Caco-2 (cell line): ENCODE data around the gene ZC3H18. TPM values are rescaled to one million over a fixed set of nuclear protein-coding genes. Genes with fewer than 3 reads are reported as not detected.

Experiments used
- BruUV-seq: library from RNA; stranded (reverse); fragments of 400-500 nt; replicated peaks from 2 replicates; lab custom pipeline; 2021; lab: Mats Ljungman, UMichigan
- CTCF ChIA-PET: fragments of 300-600 bp; sonication (Branson Sonifier 250); formaldehyde crosslinking; loops from one replicate; lab custom pipeline; 2022; ENCODE audit warnings: antibody characterized with exemption; lab: Charles Lee
- POLR2A ChIA-PET: fragments of 300-600 bp; sonication (Branson Sonifier 250); formaldehyde crosslinking; loops from one replicate; lab custom pipeline; 2022; ENCODE audit warnings: antibody characterized with exemption; lab: Charles Lee
- DNase-seq, 2 experiments: peaks; one replicate each; pipeline versions ENCODE4 v3.0.0 to v3.0.0-alpha.2; 2020 to 2022
- H3K27me3 ChIP-seq: replicated peaks from 2 replicates; pipeline ENCODE4 v1.6.0; 2011; ENCODE audit warnings: low read length; ENCODE audit not compliant: control insufficient read depth, insufficient read depth
- H3K36me3 ChIP-seq: 2 replicates; pipeline ENCODE4 v1.5.1; 2011; ENCODE audit warnings: low read length; ENCODE audit not compliant: control insufficient read depth, insufficient read depth
- H3K4me1 ChIP-seq: fragments of 250-450 bp; sonication (Bioruptor Pico); 2 replicates; pipeline ENCODE4 v1.5.1; 2020; ENCODE audit warnings: mild to moderate bottlenecking
- H3K4me3 ChIP-seq: 2 replicates; pipeline ENCODE4 v1.5.1; 2011; ENCODE audit warnings: low read depth, mild to moderate bottlenecking, control low read depth, low read length
- H3K9me3 ChIP-seq: fragments of 250-450 bp; sonication (Bioruptor Pico); 2 replicates; pipeline ENCODE4 v1.5.1; 2020; ENCODE audit warnings: mild to moderate bottlenecking, moderate library complexity
- H3K27ac Mint-ChIP-seq: one replicate; pipeline ENCODE4 v1.8.0; 2022; ENCODE audit warnings: mixed read lengths; ENCODE audit not compliant: unreplicated experiment
- H3K27me3 Mint-ChIP-seq: one replicate; pipeline ENCODE4 v1.8.0; 2022; ENCODE audit warnings: mixed read lengths; ENCODE audit not compliant: insufficient read depth, unreplicated experiment
- H3K36me3 Mint-ChIP-seq: one replicate; pipeline ENCODE4 v1.8.0; 2022; ENCODE audit warnings: mild to moderate bottlenecking, mixed read lengths; ENCODE audit not compliant: insufficient read depth, unreplicated experiment
- H3K4me1 Mint-ChIP-seq: one replicate; pipeline ENCODE4 v1.8.0; 2022; ENCODE audit warnings: low read depth, mixed read lengths; ENCODE audit not compliant: unreplicated experiment
- H3K4me3 Mint-ChIP-seq: one replicate; pipeline ENCODE4 v1.8.0; 2022; ENCODE audit warnings: mild to moderate bottlenecking, moderate library complexity, mixed read lengths; ENCODE audit not compliant: unreplicated experiment
- H3K9me3 Mint-ChIP-seq: one replicate; pipeline ENCODE4 v1.8.0; 2022; ENCODE audit warnings: mixed read lengths; ENCODE audit not compliant: unreplicated experiment
- CTCF ChIP-seq, 2 experiments: fragments of 200-600 bp in 1 of 2; IDR thresholded peaks; 1 replicate in 1 of 2; 2 replicates in 1 of 2; pipeline versions ENCODE4 v1.5.1 to v1.8.0; 2011 to 2022; ENCODE audit warnings: antibody characterized with exemption in 1 of 2, control low read depth in 1 of 2, inconsistent platforms in 1 of 2, low read depth in 1 of 2, low read length in 1 of 2, mild to moderate bottlenecking in 1 of 2, moderate library complexity in 1 of 2; ENCODE audit not compliant: insufficient read depth in 1 of 2, severe bottlenecking in 1 of 2, unreplicated experiment in 1 of 2
- intact Hi-C: fragments of 100-400 bp; cut with micrococcal nuclease; formaldehyde crosslinking; loops from one replicate; pipeline ENCODE4 v1.10.0; 2022; ENCODE audit not compliant: unreplicated experiment
- total RNA-seq: library from RNA; stranded (reverse); gene quantifications from 2 replicates; pipeline ENCODE4 v1.2.3, GENCODE V29; 2022

Gene ZC3H18
- total RNA-seq, 1 experiment from 2014 or later = 82.0 TPM

- no peak for DNase-seq
- H3K36me3 Mint-ChIP-seq = peaks cover 78% of the 10 kb centered on the region
- intact Hi-C loops = no loop called here
- ChIA-PET CTCF (interaction anchor here (0.6 kb wide), 1 partner anchor 792 kb away, joined by 4 read pairs; no protein-coding TSS in a partner anchor), POLR2A (no interaction called here)
- peaks cover 7% of the 10 kb centered on the region for H3K36me3 ChIP-seq
- H3K9me3 Mint-ChIP-seq = no peaks in the 10 kb centered on the region
- H3K27me3 Mint-ChIP-seq = no peaks in the 10 kb centered on the region
- H3K27me3 ChIP-seq = no peaks in the 10 kb centered on the region
- H3K27ac Mint-ChIP-seq = peak overlapping the region; percentile 33
- peaks cover 10% of the 10 kb centered on the region; the same call in 1 of the 2 replicates for H3K4me1 ChIP-seq
- H3K4me1 Mint-ChIP-seq = peaks cover 27% of the 10 kb centered on the region
- H3K9me3 ChIP-seq = no peaks in the 10 kb centered on the region
- BruUV-seq = no TSS peak
- H3K4me3 ChIP-seq = no peak overlapping the region
- no peak for TF ChIP-seq CTCF (IDR thresholded peaks at IDR 0.05; ENCODE audit: insufficient read depth in 1 of 2, low read depth in 1 of 2, low read length in 1 of 2, severe bottlenecking in 1 of 2, unreplicated experiment in 1 of 2)
- no peak overlapping the region for H3K4me3 Mint-ChIP-seq
Observed at GRCh38 chr16:88616736-88617135, 46.5 kb downstream of the ZC3H18 start.

- TF ChIP-seq CTCF (IDR thresholded peaks at IDR 0.05; ENCODE audit: insufficient read depth in 1 of 2, low read depth in 1 of 2, low read length in 1 of 2, severe bottlenecking in 1 of 2, unreplicated experiment in 1 of 2) = no peak
- intact Hi-C loops = no loop called here
- BruUV-seq = no TSS peak
- H3K27me3 ChIP-seq = no peaks in the 10 kb centered on the region
- no peak overlapping the region for H3K4me3 ChIP-seq
- Mint-ChIP-seq H3K9me3 (no peaks in the 10 kb centered on the region), H3K27ac (peak overlapping the region; percentile 33), H3K4me3 (no peak overlapping the region), H3K4me1 (peaks cover 27% of the 10 kb centered on the region), H3K27me3 (no peaks in the 10 kb centered on the region), H3K36me3 (peaks cover 85% of the 10 kb centered on the region)
- DNase-seq = no peak
- peaks cover 7% of the 10 kb centered on the region for H3K36me3 ChIP-seq
- ChIA-PET CTCF (interaction anchor here (0.6 kb wide), 1 partner anchor 792 kb away, joined by 4 read pairs; no protein-coding TSS in a partner anchor), POLR2A (no interaction called here)
- no peaks in the 10 kb centered on the region for H3K9me3 ChIP-seq
- H3K4me1 ChIP-seq = peaks cover 10% of the 10 kb centered on the region; the same call in 1 of the 2 replicates
Observed at GRCh38 chr16:88617268-88618031, 47.2 kb downstream of the ZC3H18 start.

- Mint-ChIP-seq H3K27ac (peak overlapping the region; percentile 33), H3K36me3 (peaks cover 86% of the 10 kb centered on the region), H3K4me1 (peaks cover 27% of the 10 kb centered on the region), H3K9me3 (no peaks in the 10 kb centered on the region), H3K27me3 (no peaks in the 10 kb centered on the region), H3K4me3 (no peak overlapping the region)
- DNase-seq = no peak
- peaks cover 10% of the 10 kb centered on the region; the same call in 1 of the 2 replicates for H3K4me1 ChIP-seq
- ChIA-PET CTCF (interaction anchor here (0.9 kb wide), 1 partner anchor 8 kb away, joined by 4 read pairs; no protein-coding TSS in a partner anchor), POLR2A (no interaction called here)
- no peaks in the 10 kb centered on the region for H3K27me3 ChIP-seq
- intact Hi-C loops = no loop called here
- no peak overlapping the region for H3K4me3 ChIP-seq
- H3K36me3 ChIP-seq = peaks cover 11% of the 10 kb centered on the region
- no peak for TF ChIP-seq CTCF (IDR thresholded peaks at IDR 0.05; ENCODE audit: insufficient read depth in 1 of 2, low read depth in 1 of 2, low read length in 1 of 2, severe bottlenecking in 1 of 2, unreplicated experiment in 1 of 2)
- H3K9me3 ChIP-seq = no peaks in the 10 kb centered on the region
- BruUV-seq = no TSS peak
Observed at GRCh38 chr16:88618182-88618955, 48.2 kb downstream of the ZC3H18 start.
